Esophagus squamous epithelium (tissue), 5 donors: ENCODE data around the gene ANKRD13D. TPM values are rescaled to one million over a fixed set of nuclear protein-coding genes. Genes with fewer than 3 reads are reported as not detected.

ENCODE experiments used
- DNase-seq: peaks from one replicate; lab custom pipeline; 2025; lab: John Stamatoyannopoulos, UW
- H3K27ac ChIP-seq, 4 donors: fragments of 200-600 bp; sonication (generic); one replicate each; pipeline ENCODE4 v1.5.1; 2016 to 2019; ENCODE audit warnings: mild to moderate bottlenecking in 1 of 4
- H3K27me3 ChIP-seq, 4 donors: fragments of 200-600 bp; sonication (generic); 1 replicate in 3 of 4; 2 replicates in 1 of 4; pipeline versions ENCODE4 v1.5.1 to v1.6.0; 2017 to 2021; ENCODE audit warnings: antibody characterized with exemption in 1 of 4
- H3K36me3 ChIP-seq, 3 donors: fragments of 200-600 bp; sonication (generic); one replicate each; pipeline ENCODE4 v1.5.1; 2016 to 2019
- H3K4me1 ChIP-seq, 3 donors: fragments of 200-600 bp; sonication (generic); one replicate each; pipeline ENCODE4 v1.5.1; 2017 to 2019
- H3K4me3 ChIP-seq, 4 donors: fragments of 200-600 bp; sonication (generic); 1 replicate in 3 of 4; 2 replicates in 1 of 4; pipeline ENCODE4 v1.5.1; 2016 to 2019; ENCODE audit warnings: mild to moderate bottlenecking in 2 of 4, moderate library complexity in 1 of 4
- H3K9me3 ChIP-seq, 3 donors: fragments of 200-600 bp; sonication (generic); one replicate each; pipeline ENCODE4 v1.5.1; 2016 to 2019
- POLR2A ChIP-seq, 4 donors: fragments of 450-650 bp; IDR thresholded peaks; one replicate each; pipeline ENCODE4 v1.6.1; 2017; ENCODE audit warnings: antibody characterized with exemption in 4 of 4, mild to moderate bottlenecking in 4 of 4, moderate library complexity in 3 of 4
- WGBS, 2 donors: methylation state at CpG; one replicate each; pipeline ENCODE4 v1.1.5; 2018; 5-methylcytosine and 5-hydroxymethylcytosine counted together
- intact Hi-C: fragments of 100-400 bp; cut with DNase I; formaldehyde crosslinking; loops from one replicate; pipeline ENCODE4 v1.15.0; 2022
- total RNA-seq, 4 donors: library from RNA; depleted of rRNA; stranded (reverse); fragments of >200 nt; gene quantifications; one replicate each; pipeline ENCODE4 v1.1.0, GENCODE V29; 2016
- TF ChIP-seq, protein P1 (sequence below), 6 experiments: fragments of 450-650 bp in 4 of 6; fragments of 200-600 bp in 2 of 6; sonication (generic) in 2 of 6; IDR thresholded peaks; one replicate each; pipeline ENCODE4 v1.5.1; 2016 to 2019; ENCODE audit warnings: antibody characterized with exemption in 6 of 6, mild to moderate bottlenecking in 4 of 6, moderate library complexity in 4 of 6
- donor health status: DM: yes; HTN: yes; CAD: no.

The ANKRD13D gene
- total RNA-seq, 4 donors from 2014 or later = 27.4 to 50.6 (median 41.6) TPM

DNA sequence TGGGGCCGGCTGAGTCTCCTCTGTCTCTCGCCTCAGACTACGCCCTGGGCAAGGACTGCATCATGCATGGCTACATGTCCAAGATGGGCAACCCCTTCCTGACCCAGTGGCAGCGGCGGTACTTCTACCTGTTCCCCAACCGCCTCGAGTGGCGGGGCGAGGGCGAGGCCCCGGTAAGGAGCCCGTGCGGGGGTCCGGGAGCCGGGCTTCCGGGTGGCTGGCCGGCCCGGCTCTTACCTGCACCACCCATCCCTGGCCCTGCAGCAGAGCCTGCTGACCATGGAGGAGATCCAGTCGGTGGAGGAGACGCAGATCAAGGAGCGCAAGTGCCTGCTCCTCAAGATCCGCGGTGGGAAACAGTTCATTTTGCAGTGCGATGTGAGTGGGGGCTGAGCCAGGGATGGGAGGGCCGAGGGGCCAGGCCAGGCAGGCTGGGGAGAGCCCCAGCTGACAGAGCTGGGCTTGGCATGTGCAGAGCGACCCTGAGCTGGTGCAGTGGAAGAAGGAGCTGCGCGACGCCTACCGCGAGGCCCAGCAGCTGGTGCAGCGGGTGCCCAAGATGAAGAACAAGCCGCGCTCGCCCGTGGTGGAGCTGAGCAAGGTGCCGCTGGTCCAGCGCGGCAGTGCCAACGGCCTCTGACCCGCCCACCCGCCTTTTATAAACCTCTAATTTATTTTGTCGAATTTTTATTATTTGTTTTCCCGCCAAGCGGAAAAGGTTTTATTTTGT lies 4.1 kb upstream of the ANKRD13D start:
- peak overlapping the region in 2 of 4 donors; percentile 11 to 66 for H3K27ac ChIP-seq
- no peaks in the 10 kb centered on the region for H3K9me3 ChIP-seq
- DNase-seq = no peak
- peaks cover 26 to 67% (median 27%) of the 10 kb centered on the region in 3 donors for H3K4me1 ChIP-seq
- H3K4me3 ChIP-seq = no peak overlapping the region
- H3K36me3 ChIP-seq = peaks cover 56 to 74% (median 58%) of the 10 kb centered on the region in 3 donors
- intact Hi-C loops = no loop called here
- H3K27me3 ChIP-seq = no peaks in the 10 kb centered on the region
- 78 to 85% methylated on average over 22 to 29 of the region's 45 CpGs for whole genome bisulfite sequencing, 2 donors
- TF ChIP-seq, protein P1, sequence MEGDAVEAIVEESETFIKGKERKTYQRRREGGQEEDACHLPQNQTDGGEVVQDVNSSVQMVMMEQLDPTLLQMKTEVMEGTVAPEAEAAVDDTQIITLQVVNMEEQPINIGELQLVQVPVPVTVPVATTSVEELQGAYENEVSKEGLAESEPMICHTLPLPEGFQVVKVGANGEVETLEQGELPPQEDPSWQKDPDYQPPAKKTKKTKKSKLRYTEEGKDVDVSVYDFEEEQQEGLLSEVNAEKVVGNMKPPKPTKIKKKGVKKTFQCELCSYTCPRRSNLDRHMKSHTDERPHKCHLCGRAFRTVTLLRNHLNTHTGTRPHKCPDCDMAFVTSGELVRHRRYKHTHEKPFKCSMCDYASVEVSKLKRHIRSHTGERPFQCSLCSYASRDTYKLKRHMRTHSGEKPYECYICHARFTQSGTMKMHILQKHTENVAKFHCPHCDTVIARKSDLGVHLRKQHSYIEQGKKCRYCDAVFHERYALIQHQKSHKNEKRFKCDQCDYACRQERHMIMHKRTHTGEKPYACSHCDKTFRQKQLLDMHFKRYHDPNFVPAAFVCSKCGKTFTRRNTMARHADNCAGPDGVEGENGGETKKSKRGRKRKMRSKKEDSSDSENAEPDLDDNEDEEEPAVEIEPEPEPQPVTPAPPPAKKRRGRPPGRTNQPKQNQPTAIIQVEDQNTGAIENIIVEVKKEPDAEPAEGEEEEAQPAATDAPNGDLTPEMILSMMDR (IDR thresholded peaks at IDR 0.05) = no peak
- no peak for TF ChIP-seq POLR2A (IDR thresholded peaks at IDR 0.05)

DNA sequence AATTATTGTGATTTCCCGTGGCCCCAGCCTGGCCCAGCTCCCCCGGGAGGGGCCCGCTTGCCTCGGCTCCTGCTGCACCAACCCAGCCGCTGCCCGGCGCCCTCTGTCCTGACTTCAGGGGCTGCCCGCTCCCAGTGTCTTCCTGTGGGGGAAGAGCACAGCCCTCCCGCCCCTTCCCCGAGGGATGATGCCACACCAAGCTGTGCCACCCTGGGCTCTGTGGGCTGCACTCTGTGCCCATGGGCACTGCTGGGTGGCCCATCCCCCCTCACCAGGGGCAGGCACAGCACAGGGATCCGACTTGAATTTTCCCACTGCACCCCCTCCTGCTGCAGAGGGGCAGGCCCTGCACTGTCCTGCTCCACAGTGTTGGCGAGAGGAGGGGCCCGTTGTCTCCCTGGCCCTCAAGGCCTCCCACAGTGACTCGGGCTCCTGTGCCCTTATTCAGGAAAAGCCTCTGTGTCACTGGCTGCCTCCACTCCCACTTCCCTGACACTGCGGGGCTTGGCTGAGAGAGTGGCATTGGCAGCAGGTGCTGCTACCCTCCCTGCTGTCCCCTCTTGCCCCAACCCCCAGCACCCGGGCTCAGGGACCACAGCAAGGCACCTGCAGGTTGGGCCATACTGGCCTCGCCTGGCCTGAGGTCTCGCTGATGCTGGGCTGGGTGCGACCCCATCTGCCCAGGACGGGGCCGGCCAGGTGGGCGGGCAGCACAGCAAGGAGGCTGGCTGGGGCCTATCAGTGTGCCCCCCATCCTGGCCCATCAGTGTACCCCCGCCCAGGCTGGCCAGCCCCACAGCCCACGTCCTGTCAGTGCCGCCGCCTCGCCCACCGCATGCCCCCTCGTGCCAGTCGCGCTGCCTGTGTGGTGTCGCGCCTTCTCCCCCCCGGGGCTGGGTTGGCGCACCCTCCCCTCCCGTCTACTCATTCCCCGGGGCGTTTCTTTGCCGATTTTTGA lies 3.3 kb upstream of the ANKRD13D start:
- intact Hi-C loops = no loop called here
- DNase-seq = no peak
- TF ChIP-seq, protein P1 (IDR thresholded peaks at IDR 0.05) = no peak
- no peak for TF ChIP-seq POLR2A (IDR thresholded peaks at IDR 0.05)
- H3K36me3 ChIP-seq = peaks cover 47 to 72% (median 52%) of the 10 kb centered on the region in 3 donors
- H3K27me3 ChIP-seq = no peaks in the 10 kb centered on the region
- no peak overlapping the region for H3K4me3 ChIP-seq
- H3K27ac ChIP-seq = peak overlapping the region; percentile 88 to 98 (median 95)
- WGBS, 2 donors = 75 to 78% methylated on average over 18 to 24 of the region's 39 CpGs
- H3K9me3 ChIP-seq = no peaks in the 10 kb centered on the region
- peaks cover 30 to 68% (median 35%) of the 10 kb centered on the region in 3 donors for H3K4me1 ChIP-seq

DNA sequence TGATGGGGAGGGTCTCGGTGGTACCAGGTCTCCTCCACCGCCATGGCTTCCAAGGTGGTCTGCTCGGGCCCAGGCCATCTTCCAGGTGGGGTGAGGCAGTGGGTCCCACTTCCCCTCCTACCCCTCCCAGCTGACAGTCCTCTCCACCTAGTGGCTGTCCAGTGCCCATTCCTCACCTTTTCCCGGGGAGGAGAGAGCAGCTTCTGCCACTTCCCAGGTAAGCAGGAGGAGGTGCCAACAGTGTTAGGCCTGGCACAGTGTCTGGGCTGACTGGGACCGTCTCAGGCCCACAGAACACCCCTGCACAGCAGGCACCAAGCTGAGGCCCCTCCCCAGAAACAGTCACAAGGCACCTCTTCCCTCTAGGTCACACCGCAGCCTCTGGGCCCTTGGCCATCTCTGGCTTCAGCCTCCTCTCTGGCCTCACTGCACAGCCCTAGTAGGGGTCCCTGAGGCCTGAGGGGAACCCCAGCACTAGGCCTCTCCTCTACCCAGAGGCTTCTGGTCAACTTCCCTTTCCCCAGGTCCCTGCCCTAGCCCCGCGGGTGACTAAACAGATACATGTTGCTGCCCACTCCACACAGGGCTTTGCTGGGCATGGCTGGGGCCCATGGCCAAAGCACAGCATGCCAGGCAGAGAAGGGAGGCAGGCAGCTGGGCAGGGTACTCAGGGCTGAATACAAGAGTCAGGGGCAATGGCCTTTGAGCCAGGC lies 2.3 kb upstream of the ANKRD13D start:
- intact Hi-C loops = no loop called here
- peak in 1 of 4 donors; percentile 28 for TF ChIP-seq POLR2A (IDR thresholded peaks at IDR 0.05)
- TF ChIP-seq, protein P1 (IDR thresholded peaks at IDR 0.05) = no peak
- Histone ChIP-seq H3K4me3 (no peak overlapping the region), H3K4me1 (peaks cover 36 to 78% (median 43%) of the 10 kb centered on the region in 3 donors), H3K27me3 (no peaks in the 10 kb centered on the region), H3K36me3 (peaks cover 38 to 72% (median 49%) of the 10 kb centered on the region in 3 donors), H3K9me3 (no peaks in the 10 kb centered on the region), H3K27ac (peak overlapping the region; percentile 88 to 98 (median 95))
- WGBS, 2 donors = 70 to 100% methylated on average over 1 to 3 of the region's 8 CpGs
- no peak for DNase-seq

DNA sequence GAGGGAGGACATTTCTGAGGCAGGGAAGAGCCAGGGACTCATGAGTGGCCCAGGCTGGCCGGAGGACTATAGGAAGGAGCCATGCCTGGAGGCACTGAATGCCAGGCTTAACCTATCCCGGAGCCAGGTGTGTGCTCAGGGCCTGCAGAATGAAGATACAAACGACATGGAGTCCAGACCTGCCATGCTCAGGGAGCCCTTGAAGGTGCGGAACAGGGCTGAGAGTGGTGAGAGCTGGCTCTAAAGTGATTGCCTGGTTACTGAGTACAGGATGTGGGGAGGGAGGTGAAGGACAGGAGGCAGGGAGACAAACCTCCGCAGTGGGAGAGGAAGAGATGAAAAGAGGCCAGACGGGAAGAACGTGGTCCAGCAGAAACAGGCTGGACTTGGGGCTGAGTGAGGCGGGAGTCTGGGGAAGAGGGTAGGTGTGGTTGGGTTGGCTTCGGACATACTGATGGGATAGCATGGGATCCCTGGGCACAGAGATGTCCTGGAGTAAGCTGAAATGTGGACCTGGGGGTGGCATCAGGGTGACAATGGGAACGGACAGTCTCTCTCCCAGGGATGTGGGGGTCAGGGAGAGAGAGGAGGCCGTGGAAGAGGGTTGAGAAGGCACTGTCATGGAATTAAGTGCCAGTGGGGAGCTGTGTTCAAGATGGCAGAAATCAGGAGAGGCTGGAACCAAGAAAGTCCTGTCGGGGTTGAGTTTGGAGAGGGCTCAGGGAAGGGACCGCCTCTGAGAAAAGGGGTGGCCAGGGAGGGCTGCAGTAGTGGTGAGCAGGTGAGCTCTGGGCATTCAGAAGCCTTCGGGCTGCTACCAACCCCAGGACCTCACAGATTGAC lies 1.5 kb upstream of the ANKRD13D start:
- WGBS, 2 donors = 65 to 67% methylated on average over 13 to 14 of the region's 14 CpGs
- Histone ChIP-seq H3K4me1 (peaks cover 44 to 82% (median 51%) of the 10 kb centered on the region in 3 donors), H3K27me3 (no peaks in the 10 kb centered on the region), H3K27ac (peak overlapping the region; percentile 88 to 98 (median 95)), H3K9me3 (no peaks in the 10 kb centered on the region), H3K36me3 (peaks cover 30 to 72% (median 48%) of the 10 kb centered on the region in 3 donors), H3K4me3 (peak overlapping the region in 3 of 4 donors; percentile 73 to 80 (median 73))
- no peak for DNase-seq
- intact Hi-C loops = no loop called here
- TF ChIP-seq, protein P1 (IDR thresholded peaks at IDR 0.05) = no peak
- TF ChIP-seq POLR2A (IDR thresholded peaks at IDR 0.05) = no peak
